ENCODE measurements around the gene ARHGAP26.

ARHGAP26 gene

DNA sequence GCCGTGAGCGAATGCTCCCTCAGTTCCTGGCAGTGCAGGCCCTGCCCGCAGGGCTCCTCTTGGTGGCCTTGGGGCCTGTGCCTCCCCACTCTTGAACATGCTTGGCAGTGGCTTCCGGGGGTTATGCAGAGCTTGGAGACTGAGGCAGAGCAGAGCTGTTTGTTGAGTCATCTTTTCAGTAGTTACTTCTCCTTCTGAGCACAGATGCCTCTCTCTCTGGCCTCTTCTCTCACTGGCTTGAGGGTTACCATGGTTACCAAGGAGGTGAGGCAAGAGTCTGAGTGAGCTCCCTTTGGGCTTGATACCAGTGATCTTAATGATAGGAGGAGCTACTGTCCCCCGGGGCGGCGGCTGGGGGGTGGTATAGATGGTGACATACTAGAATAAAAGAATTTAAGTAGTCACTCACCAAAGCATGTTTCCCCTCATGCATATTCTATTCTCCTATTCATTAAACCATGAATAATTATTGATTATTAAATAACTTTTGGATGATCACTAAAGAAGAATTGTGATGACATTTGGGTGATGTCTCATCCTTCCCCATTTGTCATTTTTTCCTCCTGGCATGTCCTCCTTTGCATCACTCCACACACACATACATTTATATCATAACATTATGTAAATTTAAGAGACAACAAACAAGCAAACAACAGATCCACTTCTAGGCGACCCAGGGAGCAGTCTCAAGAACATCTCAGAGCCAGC, 111.1 kb downstream of the ARHGAP26 start:
- DNase-seq: no peak

DNA sequence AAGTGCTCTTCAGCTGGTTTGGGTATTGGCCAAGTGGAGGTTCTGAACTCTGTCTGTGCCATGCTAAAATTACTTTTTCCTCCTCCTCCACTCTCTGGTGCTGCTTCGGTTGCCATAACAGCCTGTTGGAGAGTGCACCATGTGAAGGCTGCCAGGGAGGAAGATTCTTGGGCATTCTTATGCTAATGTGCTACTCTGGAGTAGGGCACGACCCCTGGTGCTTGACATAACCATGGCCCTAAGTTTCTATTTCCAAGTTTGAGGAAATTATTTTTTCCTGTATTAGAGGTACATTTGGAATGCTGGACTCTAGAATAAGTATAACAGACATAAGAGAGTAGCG, 111.6 kb downstream of the ARHGAP26 start:
- no peak for DNase-seq

DNA sequence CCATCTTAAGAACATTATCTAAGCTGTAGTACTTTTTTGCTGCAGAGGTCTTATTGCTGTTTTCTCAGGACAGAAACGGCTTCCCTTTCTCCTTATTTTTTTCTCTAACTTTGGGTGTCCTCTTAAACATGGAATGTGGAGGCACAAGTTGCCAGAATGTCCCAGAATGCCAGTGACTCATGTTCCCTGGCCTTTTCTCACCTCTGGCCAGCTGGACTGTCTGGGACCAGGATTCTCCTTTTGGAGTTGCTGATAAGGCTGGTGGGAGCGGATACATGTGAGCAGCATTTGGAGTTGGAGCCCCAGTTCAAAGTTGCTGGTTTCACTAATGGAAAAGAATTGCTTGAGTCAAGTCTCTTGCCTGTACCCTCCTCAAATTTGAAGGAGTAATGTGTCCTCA, 112.8 kb downstream of the ARHGAP26 start:
- DNase-seq: no peak

DNA sequence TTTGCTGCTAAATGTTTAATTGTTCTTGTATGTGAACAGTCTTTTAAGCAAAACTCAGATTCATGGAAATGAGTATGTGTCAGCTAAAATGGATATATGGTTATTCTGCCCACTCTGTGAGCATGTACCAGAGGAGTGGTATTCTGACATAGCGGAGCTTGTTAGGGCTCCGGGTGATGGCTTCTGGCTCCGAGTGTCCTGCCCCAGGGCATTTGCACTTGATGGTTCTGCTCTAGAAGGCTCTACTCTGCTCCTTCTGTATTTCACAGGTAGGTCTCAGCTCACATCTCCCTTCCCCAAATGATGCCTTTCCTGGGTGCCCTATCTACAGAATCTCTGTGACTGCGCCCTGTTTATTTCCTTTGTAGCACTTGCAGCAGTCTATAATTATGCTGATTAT, 113.3 kb downstream of the ARHGAP26 start:
- no peak for DNase-seq

DNA sequence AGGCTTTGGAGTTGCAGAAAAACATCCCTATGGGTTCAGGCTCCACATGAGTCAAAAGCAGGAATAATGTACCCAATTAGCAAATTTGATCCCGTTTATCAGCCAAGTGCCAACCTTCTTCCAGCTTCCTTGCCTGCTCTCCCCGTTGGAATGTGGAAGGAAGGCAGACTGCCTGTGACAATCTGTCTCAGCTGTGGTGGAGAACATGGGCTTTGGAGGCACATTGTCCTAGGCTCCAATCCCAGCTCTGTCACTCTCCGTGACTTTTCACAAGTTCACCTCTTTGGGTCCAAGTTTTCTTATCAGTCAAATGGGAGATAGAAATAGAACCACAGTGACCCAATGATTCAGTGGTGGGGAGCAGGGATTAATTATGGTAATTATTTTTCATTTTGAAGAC, 113.9 kb downstream of the ARHGAP26 start:
- DNase-seq: no peak

DNA sequence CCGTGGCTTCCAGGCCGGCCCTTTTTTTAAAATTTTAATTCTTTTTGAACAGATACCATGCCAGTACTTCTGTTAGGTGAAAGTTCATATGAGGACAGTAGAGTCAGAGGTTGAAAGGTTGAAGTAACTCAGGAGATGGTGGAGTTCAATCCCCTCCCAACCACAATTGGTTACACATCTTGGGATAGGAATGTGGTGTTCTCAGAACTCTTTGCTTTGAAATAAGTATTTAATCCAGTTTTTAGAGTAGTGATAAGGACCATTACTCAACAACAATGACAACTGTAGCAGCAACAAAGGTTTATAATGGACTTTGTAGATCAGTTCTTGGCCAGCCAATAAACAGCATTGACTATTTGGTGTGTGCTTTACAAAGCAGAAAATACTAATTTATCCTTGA, 116.0 kb downstream of the ARHGAP26 start:
- DNase-seq: no peak

DNA sequence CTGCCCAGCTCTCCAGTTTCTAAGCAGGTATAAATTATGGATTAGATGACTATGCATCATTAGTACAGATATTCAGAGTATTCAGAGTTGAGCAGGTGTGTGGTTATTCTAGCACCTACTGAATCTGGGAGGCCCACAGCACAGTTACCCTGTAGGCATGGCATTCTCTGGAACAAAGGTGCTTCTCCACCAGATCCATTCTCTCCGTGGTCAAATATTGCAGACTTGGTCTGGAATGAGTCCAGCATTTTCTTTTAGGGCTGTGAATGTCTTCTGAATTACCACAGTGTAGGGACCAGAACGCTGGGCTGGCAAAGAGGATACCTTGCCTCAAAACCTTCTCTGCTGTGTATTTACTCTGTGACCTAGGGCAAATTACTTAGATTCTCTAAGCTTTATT, 116.8 kb downstream of the ARHGAP26 start:
- no peak for DNase-seq

DNA sequence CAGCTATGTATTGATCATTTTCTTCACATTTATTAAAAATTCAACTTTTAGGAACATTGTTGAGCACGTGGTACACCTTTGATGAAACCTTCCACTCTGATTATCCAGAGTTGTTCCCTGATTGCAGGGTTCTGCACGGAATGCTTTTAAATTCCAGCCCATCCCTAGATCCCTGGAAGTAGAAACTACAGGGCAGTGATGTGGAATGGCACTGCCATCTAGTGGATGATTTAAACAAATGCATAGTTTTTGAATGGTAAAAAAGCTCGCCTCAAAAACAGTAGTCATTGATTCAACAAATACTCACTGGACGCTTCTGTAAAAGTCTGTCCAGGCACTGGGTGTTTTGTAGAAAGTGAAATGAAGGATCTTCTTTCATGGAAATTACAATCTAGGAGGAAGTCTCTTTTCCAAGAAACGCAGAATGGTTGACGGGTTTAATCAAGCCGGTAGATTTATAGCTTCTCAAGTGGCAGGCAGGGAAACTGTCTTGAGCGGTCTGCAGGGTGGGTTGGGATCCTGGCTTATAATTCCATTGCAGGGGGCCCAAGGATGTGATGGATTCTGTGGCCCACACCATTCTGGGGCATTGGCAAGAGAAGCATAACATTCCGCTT, 118.4 kb downstream of the ARHGAP26 start:
- peak in 1 of 6 experiments; percentile 10 for DNase-seq

DNA sequence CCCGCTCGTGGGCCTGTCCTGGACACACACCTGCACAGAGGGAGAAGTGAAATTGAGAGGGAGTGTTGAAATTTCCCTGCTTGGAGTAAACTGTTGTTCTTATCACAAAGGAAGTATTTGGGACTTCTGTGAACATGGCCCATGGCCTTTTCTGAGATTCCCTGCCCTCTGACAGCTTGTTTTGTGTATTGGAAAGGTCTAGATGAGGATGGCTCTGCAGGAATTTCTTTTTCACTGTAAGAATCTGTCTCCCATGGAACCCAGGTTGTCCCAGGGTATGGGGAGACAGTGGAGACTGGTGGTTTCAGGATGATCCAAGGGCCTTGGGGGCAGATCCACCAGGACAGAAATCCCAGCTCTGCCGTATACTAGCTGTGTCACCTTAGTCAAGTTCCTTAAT, 121.8 kb downstream of the ARHGAP26 start:
- no peak for DNase-seq

DNA sequence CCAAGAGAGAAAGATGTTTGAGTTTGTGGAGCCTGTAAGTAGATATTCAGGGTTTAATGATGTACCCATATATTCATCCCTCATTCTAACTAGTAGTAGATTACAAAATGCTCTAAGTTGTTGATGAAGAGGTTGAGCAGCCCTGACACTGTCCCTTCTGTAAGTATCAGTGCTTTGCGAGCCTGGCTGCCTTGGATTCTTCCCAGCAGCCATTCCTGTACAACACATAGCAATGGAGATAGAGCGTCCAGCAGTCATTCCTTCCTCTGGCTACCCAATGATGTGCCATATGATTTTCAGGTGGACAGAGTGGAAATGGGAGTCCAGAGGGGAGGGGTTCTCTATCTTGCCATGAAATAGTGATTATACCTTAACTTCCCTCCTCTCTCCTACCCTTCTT, 124.1 kb downstream of the ARHGAP26 start:
- no peak for DNase-seq

DNA sequence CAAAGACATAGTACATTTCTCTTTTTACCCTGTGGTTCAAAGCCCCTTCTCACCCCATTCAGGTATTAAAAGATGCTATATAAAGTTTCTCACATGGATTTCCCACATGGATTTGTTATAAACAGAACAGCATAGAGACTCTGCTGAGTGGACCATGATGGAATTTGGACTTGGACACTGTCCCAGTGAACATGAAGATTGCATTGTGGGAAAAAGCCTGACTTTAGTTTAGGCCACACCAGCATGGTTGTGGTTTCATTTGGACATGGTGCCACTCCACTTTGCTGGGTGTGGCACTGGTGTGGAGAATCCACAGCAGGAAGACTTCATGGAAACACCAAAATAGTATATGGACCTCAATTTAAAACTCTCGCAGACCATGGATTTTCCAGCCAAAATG, 124.6 kb downstream of the ARHGAP26 start:
- DNase-seq: no peak

DNA sequence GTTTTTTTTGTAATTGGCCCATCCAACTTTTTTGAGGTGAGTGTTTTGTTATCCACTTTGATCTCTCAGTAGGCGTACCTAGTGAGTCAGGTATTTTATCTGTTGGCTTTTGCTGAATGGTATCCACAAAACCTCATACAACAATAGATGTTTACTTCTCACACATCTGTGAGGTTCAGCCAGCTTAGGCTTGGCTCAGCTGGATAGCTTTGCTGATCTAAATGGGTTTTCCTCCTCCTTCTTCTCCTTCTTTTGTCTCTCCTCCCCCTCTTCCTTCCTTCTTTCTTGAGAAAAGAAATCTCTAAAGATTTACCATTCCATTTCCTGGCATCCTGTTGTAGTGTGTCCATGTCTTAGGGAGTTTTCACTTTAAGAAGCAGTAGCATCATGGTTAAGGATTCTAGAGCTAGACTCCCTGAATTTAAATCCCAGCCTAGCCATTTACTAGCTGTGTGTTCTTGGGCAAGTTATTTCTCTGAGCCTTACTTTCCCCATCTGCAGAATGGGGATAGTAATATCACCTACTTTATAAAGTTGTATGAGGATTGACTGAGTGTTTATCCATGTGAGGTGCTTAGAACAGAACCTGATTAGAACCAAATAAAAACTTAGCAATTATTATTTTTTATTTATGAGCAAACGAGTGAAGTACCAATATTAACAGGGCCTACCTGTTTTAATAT, 126.3 kb downstream of the ARHGAP26 start:
- DNase-seq: no peak

DNA sequence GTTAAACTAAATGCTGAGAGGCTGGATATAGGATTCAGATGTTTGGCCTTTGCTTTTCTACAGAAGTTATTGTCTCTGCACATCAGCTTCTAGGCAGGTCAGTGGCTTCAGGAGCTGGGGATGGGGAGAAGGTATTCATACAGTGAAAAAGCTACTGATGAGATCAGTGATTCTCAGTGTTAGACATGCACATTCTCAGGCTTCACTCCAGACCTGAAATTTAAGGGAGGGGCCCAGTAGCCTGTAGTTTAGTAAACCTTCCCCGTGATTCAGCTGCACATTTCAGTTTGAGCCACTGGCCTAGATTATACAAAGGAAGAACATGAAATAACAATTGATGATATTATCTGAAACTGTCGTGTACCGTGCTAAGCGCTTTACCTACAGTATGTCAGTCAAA, 127.2 kb downstream of the ARHGAP26 start:
- no peak for DNase-seq

DNA sequence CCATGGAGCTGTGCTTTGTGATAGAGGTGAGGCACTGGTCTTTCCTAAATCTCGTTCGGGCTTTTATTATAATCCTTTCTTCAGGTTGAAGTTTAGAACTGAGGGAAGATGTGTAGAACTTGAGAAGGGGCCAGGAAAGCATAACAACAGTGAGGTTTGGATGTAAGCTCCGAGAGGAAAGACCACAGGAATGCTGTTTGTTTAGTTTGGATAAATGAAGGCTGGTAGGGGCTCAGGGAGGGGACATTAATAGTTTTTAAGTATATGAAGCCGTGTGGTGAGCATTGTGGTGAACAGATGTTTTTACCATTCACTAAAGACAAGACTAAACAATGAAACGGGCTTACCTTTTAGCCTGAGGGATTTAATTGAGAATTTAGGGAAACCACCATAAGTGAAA, 130.8 kb downstream of the ARHGAP26 start:
- DNase-seq: no peak

DNA sequence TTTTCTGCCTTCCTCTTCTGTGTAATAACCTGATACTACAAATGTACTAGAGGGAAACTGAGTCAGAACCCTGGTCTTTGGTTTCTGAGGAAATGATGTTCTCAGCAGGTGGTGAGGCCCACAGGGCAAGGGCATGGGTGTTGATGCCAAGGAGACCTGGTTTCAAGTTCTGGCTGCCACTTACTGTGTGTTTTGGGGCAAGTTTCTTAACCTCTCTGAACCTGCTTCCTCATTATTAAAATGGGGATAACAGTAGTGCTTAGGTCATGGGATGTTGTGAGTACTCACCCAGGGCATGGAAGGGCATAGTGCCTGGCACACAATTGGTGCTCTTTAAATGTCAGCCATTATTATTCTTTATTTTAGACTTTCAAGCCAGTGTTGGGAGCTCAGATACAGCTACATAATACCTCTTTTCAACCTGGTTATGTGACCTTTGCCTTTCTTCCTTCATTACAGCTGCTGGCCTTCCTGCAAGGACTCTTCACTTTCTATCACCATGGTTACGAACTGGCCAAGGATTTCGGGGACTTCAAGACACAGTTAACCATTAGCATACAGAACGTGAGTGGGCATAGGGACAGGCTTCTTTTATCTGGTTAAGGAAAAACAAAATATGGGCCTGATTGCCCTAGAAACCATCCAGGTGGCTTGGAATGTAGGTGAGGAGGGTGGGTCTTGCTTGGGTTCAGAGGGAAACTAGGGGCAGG, 131.5 kb downstream of the ARHGAP26 start:
- DNase-seq: no peak

DNA sequence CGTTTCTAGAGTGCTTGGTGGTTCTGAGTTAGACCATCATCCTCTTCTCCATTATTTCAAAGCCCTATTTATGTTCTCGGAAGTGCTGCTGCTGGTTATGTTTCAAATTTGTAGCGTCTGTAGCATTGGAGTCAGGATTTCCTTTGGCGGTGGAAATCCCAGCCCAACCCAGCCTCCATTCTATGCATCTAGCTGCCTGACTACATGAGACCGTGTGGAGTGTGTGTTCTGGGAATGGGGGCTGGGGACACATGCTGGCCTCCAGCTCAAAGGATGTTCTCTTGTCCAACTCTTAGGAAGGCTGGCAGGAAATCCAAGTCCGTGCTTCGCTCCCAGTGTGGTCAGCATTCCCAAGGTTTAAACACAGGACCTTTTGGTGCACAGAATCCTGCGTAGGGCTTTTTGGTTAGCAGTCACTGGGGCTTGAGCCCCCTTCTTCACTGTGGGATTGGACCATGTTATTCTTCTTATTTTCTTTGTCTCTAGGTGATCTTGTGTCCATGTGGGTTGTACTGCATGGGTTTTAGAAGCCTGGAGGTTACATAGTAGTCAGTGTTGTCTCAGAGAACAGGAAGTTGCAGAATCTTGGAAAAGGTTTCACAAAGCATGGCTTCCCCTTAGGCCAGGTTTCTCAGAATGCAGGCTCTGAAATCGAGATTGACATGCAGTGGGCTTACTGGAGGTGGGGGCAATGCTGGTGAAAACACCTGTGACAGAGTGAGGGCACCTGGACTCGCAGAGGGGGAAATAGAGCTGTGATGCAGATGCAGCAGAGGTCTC, 132.2 kb downstream of the ARHGAP26 start:
- DNase-seq: no peak

DNA sequence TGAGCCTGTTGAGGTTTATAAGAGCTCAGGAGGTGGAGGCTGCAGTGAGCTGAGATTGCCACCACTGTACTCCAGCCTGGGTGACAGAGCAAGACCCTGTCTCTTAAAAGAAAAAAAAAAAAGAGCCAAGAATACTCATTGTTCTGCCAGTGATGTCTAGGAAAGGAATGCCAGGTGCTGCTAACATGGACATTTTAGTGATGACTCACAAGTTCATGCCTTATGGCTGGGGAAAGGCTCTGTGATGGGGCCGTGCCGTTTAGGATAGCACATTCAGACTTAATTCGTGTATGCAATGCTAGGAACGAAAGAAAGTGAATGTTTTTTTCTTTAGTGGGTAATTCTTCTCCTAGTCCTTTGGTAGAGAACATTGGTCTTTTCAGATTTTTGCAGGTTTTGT, 134.2 kb downstream of the ARHGAP26 start:
- DNase-seq: no peak

DNA sequence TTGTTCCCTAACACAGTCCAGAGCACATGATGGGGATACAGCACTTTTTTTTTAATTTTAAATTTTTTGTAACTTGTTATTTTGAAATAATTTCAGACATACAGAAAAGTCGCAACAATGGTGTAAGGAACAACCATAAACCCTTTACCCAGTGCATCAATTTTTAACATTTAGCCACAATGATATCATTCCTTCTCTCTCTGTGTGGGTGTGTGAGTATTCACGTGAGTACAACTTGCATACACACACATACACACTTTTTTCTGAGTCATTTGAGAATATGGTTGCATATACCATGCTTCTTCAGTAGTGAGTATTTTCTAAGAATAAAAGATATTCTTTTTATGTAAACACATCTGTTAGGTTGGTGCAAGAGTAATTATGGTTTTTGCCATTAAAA, 135.2 kb downstream of the ARHGAP26 start:
- DNase-seq: no peak

DNA sequence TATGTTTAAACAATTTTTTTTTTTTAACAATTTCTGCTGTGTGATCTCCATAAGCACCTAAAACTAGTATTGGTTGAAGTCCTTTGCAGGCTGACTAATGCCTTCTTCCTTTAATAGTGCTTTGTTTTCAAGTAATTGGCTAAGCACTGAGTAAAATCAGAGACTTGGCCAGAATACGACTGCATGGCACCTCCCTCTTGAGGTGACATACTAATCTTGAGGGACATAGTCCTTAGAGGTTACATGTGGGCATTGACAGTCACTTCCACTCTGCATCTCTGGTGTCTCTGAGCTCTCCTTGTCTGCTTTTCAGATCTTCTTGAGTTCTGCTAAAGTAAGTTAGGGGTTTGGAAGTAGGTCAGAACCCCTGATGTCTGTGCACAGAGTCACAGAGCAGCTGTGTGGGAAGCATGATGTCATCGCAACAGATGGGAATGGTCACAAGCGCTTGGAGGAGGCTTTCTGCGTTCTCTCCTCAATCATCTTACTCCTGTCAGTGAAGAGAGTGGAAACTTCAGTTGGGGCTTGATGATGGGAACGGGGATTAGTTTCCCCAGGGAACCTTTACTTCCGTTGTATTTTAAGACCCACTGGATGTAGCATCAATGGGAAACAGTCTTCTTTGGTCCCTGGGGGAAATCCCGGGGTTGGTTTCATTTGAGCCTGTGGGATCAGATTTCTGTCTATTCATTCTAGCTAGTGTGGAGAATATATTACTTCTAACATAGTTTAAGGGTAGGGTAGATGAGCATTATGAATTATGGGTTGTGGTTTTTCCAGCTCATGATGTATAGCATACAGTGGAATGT, 136.9 kb downstream of the ARHGAP26 start:
- DNase-seq: no peak

DNA sequence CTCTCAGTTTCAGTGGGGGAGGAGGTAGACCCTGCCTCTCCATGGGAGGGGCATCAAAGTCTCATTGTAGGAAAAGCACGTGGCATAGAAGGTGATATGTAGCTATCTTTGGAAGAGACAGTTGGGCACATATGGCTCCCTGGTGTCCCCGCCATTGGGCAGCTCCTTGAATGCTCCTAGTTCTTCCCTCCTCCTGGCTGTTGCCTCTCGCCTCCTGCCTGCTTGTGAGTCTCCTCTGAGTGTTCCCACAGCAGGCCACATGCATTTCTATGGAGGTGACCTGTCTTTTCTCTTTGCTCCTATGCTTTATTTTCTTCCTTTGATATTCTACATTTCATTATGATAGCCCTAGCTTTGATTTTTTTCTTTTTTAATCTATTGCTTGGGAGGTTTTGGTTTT, 138.5 kb downstream of the ARHGAP26 start:
- DNase-seq: no peak

DNA sequence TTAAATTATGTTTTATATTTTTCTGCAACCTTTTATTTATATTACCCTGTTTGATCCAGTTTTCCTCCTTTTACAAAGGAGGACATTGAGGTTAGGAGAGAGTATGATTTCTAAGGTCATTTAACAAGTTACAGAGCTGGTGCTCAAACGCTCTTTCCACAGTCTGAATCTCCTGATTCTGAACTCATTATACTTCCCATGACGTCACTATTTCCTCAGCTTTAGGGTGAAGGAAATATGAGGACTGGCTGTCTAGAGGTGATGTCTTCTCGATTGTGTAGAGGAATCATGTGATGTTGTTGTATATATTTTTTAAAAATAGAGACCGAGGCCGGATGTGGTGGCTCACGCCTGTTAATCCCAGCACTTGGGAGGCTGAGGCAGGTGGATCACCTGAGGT, 140.0 kb downstream of the ARHGAP26 start:
- DNase-seq: no peak

DNA sequence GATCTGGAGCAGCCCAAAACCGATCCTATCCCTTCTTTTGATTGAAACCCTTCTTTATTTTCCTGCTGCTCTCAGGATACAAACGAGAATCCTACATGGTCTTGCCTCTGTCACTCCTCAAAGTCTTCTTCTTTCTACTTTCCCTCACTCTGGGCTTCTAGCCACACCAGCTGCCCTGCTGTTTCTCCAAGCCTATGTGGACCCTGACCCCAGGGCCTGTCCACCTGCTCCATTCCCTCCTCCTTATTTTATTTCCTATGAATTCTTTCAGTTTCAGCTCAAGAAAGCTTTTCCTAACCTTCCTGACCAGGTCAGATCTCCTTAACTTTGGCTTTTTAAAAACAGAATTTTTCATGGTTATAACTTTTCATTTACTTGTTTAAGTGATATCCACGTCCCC, 141.0 kb downstream of the ARHGAP26 start:
- DNase-seq: no peak

Data from stimulated activated naive CD4-positive, alpha-beta T cell (primary cell).